Fibroblast of the conjunctiva (primary cell): Measurements from ENCODE around the gene ADM5.

Source experiments
- DNase-seq: peaks from one replicate; pipeline ENCODE4 v3.0.0-alpha.2; 2010; ENCODE audit warnings: low read depth

ADM5 gene, protein sequence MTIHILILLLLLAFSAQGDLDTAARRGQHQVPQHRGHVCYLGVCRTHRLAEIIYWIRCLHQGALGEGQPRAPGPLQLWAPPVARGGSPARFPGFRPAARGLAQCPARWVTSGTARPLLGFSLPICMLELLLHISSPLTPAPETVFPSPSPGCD

DNA sequence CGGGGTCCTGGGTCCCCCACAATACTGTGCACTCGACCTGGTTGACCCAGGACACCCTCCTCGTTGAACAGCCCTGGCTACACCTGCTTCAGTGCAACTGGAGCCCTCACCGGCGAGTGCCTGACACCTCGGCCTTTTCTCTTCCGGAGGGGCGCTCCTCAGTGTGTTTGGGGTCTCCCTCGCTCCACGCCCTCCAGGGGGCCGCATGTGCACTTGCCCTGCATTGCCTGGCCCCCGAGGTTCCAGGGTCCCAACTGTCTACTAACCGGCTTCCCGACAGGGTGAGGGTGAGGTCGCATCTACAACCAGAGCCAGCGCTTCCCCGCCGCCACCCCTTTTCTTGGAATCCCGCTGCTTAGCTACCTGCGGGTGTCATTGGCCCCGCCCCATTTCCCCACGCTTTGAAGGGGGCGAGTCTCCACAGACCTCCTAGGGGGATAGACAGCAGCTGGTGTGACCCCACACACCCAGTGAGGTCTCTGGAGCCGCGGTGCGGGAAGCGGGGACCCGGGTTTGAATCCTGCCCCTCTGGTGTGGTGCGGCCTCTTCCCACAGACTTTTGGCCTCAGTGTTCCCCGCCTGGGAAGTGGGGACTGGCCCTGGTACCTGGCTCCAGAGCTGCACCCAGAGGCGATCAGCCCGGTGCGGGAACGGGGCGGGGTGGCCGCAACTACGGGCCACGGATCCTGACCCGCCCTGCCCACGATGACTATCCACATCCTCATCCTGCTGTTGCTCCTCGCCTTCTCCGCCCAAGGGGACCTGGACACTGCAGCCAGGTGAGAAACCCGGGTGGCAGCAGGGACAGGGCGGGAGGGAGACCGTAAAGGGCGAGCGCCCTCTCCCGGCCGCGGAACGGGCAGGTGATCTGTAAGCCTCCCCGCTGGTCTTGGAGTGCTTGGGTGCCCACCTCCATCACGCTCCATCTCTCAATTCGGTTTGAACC lies at the start of gene ADM5:
TSS of gene ADM5 (plus strand) at position 462 of the 946 bp plus-strand sequence. CDS start at position 706, 244 bp downstream.
- DNase-seq = no peak

DNA sequence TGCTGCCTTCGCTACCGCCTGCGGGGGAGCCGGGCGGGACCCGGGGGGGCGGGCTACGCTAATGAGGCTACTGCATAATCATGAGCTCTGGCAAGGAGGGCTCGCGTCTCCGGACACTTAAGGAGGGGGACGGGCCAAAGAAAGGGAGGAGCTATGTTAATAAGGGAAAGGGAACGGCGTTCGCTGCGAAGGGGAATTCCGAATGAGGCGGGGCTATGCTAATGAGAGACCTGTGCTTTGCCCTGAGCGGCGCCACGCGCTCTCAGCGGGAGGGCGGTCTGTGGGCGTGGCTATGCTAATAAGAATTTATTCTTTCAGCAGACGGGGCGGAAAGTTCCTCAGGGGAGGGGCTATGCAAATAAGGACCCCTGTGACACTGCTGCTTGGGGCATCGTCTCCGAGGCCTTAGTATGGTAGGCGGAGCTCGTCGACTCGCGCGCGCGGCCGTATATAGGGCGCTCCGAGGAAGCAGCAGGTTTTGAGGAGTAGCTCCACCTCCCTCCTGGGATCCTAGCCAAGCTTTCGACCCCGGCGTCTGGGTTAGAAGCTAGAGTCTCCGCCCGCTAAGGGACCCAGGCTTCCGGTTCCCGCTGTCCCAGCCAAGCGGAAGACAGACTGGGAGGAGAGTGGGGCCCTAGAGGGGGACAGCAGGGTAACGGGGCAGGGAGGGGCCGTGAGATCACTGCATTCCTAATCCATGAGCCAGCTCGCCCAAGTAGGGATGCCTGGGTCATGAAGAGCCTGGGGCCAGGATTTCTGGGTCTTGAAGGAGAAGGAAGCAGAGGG lies 49.1 kb upstream of the ADM5 start, which contains the start of gene RRAS:
TSS of gene RRAS (minus strand) at position 31 of the 786 bp plus-strand sequence. CDS start 45 bp downstream, outside the sequence.
- DNase-seq = peak; percentile 100

DNA sequence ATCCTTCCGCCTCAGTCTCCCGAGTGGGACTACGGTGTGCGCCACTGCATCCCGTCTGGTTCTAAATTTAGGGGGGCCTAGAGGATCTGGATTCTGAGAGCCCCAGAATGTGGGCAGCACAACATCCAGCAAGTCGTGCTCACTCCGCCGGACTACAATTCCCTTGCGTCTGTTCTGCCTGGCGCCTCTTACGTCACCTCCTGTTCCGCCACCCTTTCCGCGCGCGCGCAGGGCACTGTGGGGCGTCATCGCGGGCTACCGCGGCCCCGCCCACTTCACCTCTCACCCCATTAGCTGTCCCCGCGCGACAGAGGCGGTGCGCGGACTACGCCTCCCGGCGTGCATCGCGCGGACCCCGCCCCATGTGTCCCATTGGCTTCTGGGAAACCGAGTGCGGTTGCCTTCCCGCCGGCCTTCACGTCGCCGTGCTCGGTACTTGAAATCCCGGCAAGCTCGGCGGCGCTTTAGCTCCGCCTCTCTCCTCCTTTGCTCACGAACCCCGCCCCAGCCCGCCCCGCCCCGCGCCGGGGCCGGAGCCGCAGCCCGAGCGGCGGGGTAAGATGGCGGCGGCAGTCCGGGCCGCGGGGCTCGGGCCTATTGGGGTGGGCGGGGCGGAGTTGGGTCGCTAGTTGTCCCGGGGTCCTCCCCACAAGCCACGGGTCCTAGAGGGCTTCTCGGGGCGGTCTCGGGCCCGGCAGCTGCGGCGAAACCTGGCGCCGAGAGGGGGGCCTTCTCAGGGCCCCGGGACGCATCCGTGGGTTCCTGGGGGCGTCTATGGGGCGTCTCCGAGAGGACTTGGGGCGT lies 47.5 kb upstream of the ADM5 start, which contains the start of gene SCAF1:
TSS of gene SCAF1 (plus strand) at position 522 of the 804 bp plus-strand sequence. CDS start 2,818 bp downstream, outside the sequence.
- DNase-seq = peak; percentile 99

DNA sequence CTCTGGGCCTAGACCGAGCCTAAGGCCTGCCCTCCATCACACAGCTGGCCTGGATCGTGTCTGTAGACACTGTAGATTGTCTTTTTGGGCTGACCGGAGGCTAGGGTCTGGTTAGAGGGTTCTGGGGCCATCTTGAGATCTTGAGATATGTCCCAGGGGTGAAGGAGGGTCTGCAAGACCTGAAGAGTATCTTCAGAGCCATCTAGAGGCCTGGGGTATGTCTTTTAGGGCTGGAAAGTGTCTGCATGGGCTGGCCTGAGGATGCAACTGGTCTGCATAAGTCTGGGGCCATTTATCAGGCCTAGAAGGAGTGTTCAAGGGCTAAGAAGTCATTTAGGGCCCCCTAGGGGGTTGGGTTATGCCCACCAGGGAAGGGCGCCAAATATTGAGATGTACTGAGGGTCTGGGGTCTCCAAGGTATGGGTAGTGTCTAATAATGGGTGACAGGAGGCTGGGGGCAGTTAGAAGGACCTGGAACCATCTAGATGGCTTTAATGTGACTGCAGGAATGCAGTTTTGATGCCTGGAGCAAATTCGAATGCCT lies 46.8 kb upstream of the ADM5 start:
- no peak for DNase-seq

DNA sequence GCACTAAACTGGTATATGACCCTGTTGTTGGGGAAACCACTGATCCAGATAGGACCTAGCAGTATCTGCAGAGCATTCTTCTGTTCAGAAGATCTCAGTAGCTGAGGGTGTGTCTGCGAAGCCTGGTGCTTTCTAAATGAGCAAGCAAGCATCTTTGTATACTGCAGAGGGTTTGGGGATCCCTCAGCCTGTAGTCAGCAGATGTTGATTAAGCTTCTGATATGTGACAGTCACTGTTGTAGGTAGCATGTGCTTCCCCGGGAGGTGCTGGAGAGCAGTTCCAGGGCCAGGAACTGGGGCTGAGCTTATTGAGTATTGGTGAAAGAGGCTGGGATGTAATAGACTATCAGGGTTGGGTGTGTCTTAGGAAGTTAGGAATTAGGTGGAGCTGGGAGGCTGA lies 45.9 kb upstream of the ADM5 start:
- no peak for DNase-seq

DNA sequence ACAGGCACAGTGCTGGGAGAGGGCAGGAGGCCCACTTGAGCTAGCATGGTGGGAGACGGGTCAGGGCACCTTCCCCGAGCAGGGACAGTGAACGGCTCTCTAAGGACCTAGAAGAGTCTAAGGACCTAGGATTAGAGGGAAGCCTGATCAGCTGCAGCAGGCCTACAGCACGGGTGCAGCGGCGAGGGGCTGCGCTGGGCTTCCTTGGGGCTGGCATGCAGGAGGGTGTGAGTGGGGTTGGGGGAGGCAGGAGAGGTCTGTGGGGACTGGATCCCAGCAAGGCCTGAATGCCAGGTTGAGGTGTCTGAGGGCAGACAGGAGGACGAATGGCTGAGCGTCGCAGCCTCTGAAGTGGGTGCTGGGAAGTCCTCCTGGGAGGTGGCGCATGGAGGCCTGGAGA lies 43.8 kb upstream of the ADM5 start:
- no peak for DNase-seq

DNA sequence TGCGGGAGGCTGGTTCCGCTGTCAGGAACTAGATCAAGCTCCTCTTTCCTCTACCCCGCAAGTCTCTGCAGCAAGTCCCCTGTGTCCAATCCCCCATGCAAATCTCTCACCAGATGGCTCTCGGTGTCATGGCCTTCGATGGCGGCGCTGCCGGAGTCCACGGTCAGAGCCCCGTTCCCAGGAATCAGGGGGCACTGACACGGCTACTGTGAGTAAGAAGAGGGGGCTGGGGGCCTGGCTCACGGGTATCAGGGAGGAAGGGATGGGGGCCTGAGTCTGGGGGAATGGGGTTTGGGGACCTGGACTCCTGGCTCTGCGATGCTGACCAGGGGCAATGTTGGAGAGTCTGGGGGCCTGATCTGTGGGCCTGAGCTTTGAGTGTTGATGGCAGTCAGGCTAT lies 43.4 kb upstream of the ADM5 start:
- no peak for DNase-seq

DNA sequence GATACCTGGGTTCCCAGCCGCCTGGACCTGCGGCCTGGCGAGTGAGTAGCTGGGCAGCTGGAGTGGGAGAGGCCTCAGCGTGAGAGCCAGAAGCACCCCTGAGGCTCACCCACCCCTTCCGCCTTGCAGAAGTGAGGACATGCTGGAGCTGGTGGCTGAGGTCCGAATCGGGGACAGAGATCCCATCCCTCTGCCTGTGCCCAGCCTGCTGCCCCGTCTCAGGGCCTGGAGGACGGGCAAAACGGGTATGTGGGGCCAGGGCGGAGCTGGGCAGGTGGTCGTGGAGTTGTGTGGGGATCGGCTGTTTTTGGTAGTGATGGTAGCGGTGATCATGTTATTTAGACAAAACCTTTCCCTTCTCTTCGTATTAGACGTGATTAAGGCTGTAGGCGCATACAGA lies 42.8 kb upstream of the ADM5 start:
- DNase-seq = no peak

DNA sequence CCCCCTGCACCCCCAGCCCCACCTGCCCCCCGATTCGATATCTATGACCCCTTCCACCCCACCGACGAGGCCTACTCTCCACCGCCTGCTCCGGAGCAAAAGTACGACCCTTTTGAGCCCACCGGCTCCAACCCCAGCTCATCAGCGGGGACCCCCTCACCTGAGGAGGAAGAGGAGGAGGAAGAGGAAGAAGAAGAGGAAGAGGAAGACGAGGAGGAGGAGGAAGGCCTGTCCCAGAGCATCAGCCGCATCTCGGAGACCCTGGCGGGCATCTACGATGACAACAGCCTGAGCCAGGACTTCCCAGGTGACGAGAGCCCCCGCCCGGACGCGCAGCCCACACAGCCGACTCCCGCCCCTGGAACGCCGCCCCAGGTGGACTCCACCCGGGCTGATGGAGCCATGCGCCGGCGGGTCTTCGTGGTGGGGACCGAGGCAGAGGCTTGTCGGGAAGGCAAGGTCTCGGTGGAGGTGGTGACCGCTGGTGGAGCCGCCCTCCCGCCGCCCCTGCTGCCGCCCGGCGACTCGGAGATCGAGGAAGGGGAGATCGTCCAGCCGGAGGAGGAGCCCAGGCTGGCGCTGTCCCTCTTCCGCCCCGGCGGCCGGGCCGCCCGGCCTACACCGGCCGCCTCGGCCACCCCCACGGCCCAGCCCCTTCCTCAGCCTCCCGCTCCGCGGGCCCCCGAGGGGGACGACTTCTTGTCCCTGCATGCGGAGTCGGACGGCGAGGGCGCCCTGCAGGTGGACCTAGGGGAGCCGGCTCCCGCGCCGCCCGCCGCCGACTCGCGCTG lies 38.2 kb upstream of the ADM5 start:
- DNase-seq = no peak

DNA sequence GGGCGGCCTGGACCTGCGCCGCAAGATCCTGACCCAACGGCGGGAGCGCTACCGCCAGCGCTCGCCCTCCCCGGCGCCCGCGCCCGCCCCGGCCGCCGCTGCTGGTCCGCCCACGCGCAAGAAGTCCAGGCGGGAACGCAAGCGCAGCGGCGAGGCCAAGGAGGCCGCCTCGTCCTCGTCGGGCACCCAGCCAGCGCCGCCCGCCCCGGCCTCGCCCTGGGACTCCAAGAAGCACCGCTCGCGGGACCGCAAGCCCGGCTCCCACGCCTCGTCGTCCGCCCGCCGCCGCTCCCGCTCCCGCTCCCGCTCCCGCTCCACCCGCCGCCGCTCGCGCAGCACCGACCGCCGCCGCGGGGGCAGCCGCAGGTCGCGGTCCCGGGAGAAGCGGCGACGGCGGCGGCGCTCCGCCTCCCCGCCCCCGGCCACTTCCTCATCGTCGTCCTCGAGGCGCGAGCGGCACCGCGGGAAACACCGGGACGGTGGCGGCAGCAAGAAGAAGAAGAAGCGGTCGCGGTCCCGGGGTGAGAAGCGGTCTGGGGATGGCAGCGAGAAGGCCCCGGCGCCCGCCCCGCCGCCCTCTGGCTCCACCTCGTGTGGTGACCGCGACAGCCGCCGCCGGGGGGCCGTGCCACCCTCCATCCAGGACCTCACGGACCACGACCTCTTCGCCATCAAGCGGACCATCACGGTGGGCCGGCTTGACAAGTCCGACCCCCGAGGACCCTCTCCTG lies 37.4 kb upstream of the ADM5 start:
- no peak for DNase-seq

DNA sequence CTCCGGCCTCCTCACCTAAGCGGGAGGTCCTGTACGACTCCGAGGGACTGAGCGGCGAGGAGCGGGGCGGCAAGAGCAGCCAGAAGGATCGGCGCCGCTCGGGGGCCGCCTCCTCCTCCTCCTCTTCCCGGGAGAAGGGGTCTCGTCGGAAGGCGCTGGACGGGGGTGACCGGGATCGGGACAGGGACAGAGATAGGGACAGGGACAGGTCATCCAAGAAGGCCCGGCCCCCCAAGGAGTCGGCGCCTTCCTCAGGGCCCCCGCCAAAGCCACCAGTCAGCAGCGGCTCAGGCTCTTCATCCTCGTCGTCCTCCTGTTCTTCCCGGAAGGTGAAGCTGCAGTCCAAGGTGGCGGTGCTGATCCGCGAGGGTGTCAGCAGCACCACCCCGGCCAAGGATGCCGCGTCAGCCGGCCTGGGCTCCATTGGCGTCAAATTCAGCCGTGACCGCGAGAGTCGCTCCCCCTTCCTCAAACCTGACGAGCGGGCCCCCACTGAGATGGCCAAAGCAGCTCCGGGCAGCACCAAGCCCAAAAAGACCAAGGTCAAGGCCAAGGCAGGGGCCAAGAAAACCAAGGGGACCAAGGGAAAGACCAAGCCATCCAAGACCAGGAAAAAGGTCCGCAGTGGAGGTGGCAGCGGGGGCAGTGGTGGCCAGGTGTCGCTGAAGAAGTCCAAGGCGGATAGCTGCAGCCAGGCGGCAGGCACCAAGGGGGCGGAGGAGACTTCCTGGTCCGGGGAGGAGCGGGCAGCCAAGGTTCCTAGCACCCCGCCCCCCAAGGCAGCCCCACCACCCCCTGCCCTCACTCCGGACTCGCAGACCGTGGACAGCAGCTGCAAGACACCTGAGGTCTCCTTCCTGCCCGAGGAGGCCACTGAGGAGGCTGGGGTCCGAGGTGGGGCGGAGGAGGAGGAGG lies 36.6 kb upstream of the ADM5 start:
- DNase-seq = no peak

DNA sequence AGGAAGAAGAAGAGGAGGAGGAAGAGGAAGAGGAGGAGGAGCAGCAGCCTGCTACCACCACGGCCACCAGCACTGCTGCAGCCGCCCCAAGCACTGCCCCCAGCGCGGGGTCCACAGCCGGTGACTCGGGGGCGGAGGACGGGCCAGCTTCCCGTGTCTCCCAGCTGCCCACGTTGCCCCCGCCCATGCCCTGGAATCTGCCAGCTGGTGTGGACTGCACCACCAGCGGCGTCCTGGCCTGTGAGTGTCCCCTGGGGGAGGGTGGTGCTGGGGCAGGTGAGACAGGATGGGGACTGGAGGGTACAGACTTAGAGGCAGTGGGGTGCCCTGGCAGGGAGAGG lies 36.0 kb upstream of the ADM5 start:
- DNase-seq = no peak

DNA sequence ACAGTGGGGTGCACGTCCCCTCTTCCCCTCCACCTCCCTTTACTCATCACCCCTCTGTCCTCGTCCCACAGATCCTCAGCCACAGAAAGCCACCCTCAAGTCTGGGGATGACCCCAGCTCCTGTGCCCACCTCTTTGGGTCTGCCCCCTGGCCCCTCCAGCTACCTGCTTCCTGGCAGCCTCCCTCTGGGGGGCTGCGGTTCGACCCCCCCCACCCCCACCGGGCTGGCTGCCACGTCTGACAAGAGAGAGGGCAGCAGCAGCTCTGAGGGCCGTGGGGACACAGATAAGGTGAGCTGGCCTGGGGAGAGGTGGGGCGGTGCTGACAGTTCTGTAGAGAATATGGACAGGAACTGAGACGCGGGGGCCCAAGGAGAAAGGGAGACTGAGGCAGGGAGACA lies 34.8 kb upstream of the ADM5 start:
- no peak for DNase-seq

DNA sequence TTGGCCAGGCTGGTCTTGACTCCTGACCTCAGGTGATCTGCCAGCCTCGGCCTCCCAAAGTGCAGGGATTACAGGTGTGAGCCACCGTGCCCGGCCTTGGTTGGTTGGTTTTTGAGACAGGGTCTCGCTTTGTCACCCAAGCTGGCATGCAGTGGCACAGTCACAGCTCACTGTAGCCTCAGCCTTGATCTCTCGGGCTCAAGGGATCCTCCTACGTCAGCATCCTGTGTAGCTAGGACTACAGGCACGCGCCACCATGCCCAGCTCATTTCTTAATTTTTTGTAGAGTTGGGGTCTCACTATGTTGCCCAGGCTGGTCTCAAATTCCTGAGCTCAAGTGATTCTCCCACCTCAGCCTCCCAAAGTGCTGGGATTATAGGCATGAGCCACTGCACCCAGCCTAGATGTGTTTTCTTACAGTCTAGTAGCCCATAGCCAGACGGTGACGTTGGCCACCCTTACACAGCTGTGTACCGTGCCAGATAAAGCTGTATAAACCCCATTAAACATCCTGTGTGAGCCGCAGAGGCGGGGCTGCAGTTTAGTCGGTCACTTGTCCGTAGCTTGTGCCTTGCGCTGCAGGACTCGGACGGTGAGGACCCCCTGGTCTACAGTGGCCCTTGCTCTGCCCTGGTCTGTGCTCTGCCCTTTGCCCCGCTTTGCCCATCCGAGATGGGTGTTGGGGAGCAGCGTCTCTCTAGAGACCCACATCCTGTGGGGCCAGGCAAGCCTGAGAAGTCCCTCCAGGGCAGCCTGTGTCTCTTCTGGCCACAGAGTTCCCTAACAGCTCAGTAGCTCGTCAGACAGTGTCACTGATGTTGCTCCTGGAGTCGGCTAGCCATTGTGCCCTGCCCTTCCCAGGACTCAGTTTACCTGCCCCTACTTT lies 33.6 kb upstream of the ADM5 start:
- no peak for DNase-seq

DNA sequence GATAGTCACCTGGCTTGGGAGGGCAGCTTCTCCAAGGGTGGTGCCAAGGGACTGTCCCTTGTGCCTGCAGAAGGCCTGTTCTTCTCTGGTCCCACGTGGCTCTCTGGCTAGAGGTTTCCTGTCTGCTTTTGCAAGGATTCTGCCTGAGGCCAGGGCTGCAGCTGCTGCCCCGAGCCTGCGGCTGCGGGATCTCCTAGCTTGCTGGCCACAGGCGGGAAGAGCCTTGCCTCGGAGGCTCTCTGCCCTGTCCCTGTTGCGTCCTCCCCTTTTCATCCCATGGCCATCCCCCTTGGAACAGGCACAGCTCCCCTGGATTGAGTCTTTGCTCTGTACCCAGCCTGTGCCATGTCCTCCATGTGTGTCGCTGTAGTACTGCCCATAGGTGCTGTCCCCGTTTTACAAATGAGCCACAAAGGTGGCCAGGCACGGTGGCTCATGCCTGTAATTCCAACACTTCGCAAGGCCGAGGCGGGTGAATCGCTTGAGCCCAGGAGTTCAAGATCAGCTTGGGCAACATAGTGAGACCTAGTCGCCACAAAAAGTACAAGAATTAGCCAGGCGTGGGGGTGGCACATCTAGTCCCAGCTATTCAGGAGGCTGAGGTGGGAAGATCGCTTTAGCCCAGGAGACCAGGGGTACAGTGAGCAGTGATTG lies 32.8 kb upstream of the ADM5 start:
- no peak for DNase-seq

DNA sequence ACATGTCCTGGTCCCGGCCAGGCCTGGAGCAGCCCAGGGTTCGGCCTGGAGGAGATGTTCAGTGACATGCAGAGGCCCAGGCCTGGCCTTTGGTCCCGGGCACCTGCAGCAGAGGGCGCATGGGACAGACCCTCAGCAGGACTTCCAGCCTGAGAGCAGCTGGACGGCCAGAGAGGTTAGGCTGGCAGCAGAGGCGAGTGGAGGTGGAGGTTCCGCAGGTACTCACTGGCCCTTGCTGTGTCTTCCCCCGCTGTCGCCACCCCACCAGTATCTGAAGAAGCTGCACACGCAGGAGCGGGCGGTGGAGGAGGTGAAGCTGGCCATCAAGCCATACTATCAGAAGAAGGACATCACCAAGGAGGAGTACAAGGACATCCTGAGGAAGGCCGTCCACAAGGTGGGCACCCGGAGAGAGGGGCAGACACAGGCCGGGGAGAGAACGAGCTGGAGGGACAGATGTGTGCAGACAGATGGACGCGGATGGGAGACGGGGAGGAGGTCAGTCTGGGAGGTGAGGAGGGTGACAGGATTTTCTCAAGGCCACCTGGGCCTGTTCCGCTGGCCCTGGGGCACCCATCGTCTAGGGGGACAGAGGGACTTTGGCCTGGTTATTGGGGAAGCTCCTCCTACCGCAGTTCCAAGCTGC lies 31.8 kb upstream of the ADM5 start:
- no peak for DNase-seq

DNA sequence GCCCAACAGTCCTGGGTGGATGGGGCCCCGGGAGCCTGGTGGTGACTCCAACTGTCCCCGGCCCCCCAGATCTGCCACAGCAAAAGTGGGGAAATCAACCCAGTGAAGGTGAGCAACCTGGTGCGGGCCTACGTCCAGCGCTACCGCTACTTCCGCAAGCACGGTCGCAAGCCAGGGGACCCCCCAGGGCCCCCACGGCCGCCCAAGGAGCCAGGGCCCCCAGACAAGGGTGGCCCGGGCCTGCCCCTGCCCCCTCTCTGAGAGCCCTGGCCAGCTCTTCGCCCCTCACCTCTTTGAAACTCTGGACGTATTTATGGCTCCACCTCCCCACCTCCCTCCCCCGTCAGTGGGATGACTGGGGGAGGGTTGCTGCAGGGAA lies 31.3 kb upstream of the ADM5 start:
- no peak for DNase-seq
